Activated CD4-positive, alpha-beta T cell treated with anti-CD3 and anti-CD28 coated beads for 48 hours (primary cell): Measurements from ENCODE around the gene NUBP2.
"Not testable (repeated sequence)": the region's sequence is repeated elsewhere in the genome, so short reads cannot be mapped to it uniquely, and the experiment has no call there.

Experiments
- DNase-seq: peaks from one replicate; pipeline ENCODE4 v3.0.0-alpha.2; 2020

Gene NUBP2

DNA sequence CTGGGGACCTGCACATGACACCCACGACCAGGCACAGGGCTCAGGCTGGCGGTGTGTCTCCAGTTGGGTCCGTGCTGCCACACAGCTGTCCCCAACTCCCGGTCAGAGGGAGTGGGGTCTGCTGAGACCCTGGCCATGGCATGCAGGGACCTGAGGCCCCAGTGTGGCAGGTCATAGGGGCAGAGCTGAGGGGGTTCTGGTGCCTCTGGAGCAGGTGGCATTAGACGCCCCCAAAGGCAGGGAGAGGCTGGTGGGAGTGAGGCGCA, 4.2 kb downstream of the NUBP2 start:
- DNase-seq, result no peak

DNA sequence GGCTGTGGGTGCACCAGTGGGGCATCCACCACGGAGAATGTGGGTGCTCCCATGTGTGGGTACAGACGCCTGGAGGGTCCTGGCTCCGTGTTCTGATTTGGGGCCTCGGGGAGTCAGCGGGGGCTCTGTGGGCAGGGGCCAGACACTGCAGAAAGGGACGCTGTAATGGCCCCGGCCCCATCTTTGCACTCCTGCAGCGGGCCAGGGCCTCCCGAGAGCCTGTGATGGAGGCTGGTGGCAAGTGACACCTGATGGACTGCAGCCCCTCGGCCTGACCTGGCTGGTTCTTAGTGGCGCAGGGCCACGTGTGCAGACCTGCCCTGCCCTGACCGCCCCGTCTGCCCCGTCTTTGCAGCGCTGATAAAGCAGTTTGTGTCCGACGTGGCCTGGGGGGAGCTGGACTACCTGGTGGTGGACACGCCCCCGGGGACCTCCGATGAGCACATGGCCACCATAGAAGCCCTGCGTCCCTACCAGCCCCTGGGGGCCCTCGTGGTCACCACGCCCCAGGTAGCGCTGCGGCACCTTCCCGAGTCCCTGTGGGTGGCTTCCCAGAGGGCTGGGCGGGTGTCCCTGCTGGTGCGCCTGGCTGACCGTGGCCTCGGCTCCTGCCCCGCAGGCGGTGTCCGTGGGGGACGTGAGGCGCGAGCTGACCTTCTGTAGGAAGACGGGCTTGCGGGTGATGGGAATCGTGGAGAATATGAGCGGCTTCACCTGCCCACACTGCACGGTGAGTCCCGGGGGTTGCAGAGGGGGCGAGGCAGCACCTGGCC, 4.7 kb downstream of the NUBP2 start:
- peak; percentile 1 for DNase-seq

DNA sequence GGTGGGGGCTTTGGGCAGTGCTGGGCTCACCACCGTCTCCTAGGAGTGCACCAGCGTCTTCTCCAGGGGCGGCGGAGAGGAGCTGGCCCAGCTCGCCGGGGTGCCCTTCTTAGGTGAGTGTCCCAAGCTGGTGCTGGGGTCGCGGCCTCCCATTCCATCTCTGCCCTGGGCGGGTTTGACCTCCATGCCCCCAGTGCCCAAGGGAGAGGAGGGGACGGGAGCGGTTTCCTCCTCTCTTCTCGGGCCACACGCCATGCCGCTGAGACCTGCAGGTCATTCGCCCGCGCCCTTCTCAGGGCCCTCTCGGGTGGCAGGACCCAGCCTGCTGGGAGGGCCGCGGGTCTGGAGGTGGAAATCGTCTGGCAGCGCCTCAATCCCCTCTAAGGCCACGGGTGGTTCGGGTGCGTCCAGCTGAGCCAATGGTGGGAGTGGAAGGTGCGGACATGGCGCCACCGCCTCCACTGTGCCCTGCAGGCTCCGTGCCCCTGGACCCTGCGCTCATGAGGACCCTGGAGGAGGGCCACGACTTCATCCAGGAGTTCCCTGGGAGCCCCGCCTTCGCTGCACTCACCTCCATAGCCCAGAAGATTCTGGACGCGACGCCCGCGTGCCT, 5.4 kb downstream of the NUBP2 start:
- DNase-seq, result peak; percentile 1

DNA sequence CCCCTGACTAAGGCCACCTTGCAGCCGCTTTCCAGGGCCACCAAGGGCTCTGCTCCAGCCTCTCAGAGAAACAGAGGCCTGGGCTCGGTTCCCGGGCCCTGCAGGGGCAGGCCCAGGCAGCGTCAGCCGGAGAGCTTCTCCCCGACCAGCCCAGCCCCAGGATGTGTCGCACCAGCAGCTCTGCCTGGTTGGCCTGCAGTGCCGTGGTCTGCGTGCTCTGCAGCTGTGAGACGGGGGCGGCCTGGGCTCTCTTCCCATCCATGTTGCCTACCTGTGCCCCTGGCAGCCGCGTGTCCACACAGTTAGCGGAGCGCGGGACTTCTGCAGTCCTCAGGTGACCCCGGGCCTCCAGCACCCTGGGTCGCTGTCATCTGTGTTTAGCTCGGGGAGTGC, 5.9 kb downstream of the NUBP2 start:
- peak; percentile 1 for DNase-seq

DNA sequence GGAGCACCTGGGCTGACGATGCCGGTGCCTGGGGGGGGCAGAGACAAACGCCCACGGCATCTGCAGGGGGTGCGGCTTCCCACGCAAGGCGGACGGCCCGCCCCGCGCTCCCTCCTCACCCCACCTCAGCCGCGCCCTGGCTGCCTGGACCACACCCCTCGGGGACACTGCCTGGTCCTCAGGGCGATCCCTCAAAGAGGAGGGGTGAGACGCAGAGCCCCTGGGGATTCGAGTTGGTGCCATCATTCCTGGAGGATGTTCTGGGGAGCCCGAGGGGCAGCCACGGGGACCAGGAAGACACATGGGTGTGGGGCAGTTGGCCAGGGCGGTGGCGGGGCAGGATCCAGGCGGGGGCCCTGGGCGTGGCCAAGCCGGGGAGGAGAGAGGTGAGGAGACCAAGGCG, 6.9 kb downstream of the NUBP2 start:
- DNase-seq, result no peak

DNA sequence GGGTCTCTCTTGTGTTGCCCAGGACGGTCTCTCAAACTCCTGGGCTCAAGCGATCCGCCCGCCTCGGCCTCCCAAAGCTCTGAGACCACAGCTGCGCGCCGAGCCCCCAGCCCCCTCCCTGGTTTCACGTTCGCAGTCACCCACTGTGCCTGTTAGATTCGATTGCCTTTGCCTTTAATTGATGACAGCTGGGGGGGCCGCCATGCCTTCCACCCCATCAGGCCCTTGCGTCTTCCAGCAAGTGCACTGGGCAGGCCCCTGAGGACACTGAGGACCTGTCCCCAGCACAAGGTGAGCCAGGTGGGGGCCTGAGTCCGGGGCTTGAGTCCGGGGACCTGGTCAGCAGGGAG, 7.5 kb downstream of the NUBP2 start:
- no peak for DNase-seq

DNA sequence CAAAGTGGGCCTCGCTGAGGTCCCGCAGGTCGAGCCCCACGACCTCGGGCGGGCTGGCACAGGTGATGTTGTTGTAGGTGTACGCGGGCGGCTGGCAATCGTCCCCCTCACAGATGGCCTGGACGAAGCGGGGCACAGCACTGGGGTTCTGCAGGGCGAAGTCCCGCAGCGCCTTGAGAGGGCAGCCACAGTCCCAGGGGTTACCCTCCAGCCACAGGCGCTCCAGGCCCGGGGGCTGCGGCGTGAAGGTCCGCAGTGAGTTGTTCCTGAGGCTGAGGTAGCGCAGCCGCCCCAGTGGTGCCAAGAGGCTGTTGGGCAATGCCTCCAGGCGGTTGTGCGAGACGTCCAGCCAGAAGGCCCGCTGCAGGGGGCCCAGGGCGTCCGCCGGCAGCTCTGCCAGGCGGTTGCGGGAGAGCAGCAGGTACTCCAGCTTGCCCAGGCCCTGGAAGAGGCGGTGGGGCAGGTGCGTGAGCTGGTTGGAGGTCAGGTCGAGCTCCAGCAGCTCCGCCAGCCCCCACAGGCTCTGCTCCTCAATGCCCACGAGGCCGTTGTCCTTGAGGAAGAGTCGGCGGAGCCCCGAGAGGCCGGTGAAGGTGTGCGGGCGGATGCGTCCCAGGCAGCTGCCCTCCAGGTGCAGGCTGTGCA, 8.0 kb downstream of the NUBP2 start:
- no peak for DNase-seq

DNA sequence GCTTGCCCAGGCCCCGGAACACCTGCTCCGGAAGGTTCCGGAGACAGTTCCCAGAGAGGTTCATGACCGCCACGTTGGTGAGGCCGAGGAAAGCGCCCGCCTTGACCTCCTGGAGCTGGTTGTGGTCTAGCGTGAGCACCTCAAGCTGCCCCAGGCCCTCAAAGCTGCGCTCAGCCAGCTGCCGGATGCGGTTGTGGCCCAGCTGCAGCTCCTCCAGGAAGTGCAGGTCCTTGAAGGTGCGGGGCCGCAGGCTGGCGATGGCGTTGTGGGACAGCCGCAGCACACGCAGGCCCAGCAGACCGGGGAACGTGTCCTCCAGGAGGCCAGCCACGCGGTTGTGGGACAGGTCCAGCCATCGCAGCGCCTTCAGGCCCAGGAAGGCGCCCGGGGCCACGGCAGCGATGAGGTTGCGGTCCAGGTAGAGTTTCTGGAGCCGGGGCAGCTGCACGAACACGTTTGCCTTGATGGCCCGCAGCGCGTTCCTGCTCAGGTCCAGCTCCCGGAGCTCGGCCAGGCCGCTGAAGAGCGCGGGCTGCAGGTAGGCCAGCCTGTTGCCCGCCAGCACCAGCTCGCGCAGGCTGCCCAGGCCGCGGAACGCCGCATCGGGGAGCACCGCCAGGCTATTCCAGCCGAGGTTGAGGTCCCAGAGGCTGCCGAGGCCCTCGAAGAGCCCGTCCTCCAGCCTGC, 8.6 kb downstream of the NUBP2 start:
- no peak for DNase-seq

DNA sequence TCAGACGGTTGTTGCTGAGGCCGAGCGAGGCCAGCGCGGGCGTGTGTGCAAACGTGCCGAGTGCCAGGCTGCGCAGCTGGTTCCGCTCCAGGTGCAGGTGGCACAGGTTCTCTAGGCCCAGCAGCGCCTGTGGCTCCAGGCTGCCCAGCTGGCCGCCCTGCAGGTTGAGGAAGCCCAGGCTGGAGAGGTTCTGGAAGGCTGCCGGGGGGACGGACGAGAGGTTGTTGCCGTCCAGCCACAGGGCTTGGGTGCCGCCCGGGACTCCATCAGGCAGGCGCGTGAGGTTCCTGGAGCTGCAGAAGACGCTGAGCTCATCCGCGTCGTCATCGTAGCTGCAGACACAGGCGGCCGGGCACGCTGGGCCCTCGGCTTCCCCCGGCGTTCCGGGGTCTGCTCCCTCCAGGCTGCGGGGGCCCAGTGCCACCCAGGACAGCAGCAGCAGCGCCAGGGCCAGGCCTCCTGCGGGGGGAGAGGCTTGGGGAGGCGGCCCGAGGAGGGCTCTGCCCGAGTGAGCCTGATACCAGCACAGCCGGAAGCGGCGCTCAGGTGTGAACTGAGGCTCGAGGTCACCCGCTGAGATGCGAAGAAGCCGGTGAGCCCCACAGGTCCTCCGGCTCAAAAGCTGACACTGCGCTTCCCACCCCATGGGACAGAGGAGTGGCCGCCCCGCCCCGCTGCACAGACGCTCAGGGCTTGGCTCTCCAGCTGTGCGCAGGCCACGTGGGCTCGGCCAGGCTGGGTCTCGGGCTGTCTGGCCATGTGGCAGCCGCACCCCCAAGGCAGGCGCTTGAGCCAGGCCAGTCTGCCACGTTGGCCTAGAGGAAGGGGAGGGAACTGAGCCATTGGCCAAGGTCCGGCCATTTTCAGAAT, 9.4 kb downstream of the NUBP2 start:
- no peak for DNase-seq

DNA sequence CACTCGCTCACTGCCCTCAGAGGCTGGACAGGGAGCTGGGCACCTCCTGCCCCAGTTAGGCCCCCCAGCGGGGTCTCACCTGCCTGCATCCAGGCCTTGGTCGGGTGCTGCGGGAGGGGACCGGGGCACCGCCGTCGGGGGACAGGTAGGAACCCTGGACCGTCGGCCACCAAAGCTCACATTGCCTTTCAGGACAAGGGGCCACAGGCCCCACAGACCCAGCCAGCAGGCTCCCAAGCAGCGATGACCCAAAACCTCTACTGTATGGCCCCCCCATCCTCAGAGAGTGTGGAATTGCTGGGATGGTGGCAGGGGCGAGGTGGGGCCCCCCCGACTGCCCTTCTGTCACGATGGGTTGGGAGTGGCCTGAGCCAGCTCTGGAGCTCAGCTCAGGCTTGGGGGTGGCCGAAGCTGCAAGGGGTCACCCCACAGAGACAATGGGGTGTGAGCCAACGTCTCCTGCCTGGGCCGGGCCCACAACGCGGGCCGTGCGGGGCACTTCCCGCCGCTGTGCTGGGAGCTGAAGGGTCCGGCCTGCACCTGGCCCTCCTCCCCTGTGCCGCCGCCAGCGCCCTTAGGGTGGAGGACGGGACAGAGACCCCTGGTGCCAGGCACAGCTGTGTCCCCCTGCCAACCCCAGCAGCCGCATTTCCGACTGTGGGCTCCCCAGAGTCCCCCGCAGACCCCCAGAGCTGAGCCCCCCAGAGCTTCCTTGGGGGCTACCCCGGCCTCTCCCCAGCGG, 10.2 kb downstream of the NUBP2 start:
- no peak for DNase-seq

DNA sequence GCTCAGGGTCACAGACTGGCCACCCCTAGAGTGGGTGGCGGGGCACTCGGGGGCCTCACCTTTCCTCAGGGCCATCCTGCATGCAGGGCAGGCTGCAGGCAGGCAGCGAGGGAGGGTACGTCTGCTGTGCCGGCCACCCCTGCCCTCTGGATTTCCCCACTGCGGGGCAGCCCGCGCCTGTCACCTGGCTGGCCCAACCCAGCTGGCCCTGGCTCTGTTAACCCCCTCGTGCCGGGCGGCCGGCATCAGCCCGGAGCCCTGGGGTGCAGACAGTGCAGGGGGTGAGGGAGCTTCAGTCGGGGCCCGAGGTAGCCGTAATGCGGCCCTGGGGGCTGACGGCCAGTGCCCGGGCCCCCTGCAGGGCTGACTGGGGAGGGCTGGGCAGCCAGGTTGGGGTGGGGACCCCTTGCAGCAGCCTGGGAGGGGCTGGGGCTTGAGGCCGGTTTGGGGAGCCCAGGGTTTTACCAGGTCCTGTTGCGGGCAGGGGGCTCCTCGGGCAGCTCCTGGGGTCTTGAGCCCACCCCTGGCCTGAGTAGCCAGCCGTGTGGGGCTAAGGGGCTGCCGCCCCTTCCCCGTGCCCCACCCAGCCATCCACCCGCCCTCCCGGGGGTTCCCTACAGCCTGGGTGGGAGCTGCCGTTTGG, 10.9 kb downstream of the NUBP2 start, which contains the start of gene IGFALS:
Gene IGFALS (minus strand): TSS at position 128 of the 643 bp plus-strand sequence. CDS start 53 bp downstream, at position 75.
- DNase-seq, result no peak

DNA sequence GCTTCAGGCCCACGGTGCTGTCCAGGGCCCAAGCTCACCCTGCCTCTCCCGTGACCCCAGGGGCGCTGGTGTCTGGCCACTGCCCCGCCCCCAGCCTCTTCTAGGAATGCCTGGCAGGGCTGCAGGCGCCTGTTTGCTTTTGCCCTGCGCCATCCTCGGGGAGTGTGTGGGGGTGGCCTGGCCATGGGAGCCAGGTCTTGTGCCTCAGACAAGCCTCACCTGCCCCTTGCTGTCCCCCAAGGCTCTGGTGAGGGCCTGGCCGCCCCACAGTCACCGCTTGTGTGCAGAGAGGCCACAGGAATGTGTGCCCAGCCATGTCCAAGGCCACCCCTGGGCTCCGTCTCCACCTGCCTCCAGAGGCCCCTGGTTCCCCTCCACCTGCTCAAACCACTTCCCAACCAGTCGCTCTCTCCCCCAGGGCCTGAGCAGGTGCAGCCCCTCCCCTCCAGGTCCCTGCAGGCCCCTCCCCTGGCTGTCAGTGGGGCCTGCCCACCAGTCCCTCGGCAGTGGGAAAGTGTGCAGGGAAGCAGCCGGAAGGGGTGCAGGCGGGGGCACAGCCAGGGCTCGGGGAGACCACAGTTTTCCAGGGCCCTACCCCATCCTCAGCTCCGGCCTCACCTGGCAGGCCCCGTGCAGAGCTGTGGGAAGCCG, 11.6 kb downstream of the NUBP2 start:
- DNase-seq, result no peak

DNA sequence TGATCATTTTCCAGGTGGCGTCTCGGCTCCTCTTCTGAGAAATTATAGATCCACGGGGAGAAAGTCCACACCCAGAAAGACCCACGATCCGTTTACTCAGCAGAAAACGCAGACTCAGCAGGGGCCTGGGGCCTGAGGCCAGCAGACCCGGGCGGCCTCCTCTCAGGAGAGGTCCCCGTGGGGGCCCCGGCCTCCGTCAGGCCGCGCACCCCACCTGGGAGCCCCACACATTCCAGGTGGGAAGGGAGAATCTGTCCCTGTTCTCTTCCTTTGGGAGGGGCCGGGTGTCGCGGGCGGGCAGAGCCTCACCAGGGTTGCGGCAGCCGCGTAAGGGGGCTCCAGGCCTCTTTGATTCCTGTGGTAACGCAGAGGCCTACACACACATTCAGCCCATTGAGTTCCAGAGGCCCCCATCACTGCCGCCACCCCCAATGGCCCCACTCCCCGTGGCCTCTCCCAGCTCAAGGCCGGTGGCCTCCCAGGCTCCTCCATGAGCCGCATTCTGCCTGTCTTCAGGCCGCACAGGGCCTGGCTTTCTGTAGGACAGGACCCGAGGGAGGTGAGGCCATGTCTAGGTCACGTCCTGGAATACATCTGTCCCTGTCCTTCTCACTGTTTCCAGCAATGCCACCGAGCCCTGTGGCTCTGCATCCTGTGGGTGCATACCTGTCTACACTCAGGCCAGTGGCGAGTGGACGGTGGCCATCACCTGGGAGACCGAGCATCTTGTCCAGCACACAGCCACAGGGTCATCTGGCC, 12.3 kb downstream of the NUBP2 start:
- no peak for DNase-seq

DNA sequence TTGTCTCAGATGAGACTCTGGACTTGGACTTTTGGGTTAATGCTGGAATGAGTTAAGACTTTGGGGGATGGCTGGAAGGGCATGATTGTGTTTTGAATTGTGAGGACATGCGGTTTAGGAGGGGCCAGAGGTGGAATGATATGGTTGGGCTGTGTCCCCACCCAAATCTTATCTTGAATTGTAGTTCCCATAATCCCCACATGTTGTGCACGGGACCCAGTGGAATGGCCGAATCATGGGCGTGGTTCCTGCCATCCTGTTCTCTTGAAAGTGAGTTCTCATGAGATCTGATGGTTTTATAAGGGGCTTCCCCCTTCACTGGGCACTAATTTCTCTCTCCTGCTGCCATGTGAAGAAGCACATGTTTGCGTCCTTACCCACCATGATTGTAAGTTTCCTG, 16.5 kb downstream of the NUBP2 start:
- not testable (repeated sequence) for DNase-seq

DNA sequence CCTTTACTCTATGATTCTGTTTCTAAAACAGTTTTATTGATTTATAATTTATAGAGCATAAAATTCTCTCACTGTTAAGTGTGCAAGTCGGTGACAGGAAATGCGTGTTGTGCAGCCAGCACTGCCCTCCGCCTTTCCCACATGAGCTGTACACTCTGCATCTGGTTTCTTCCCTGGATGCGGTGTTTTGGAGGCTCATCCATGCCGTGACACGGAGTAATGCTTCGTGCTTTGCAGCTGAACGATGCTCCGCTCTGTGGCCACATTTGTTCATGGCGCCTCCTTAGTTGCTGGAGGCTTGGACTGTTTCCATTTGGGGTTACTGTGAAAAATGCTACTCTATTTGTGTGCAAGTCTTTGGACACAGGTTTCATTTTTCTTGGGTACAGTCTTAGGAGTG, 17.9 kb downstream of the NUBP2 start:
- DNase-seq, result no peak

DNA sequence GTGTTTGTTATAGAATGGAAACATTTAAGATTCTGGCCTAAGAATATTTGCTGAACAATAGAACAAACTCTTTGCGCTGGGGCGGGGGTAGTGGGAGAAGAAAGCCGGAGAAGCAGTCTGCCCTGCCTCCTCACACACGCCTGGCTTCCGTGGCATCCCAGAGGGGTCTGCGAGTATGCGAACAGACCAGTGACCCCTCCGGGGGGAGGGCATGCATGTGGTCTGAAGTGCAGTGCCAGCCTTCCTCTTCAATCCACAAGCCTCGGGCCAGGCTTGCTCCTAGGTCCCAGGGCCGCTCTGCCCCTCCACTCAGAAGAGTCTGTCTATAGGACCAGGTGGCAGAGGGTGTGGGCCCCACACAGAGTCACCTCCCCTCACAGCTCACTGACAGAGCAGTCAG, 24.9 kb downstream of the NUBP2 start:
- DNase-seq, result no peak

DNA sequence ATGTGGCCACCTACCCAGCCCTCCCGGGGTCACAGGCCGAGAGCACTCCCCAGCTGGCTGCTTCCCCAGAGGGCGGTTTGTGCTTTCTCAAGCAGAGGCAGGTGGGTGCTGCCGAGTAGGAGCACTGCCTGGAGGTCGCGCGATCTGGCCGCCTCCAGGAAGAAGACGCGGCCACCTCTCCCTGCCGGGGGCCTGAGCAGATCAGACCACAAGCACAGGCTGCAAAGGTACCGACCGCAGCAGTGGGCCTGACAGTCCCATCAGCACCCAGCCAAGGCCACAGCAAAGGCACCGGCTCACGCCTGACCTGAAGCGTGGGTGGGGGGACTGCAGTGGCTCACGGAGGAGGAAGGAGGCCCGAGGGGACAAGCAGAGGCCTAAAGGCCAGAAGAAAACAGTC, 25.9 kb downstream of the NUBP2 start:
- no peak for DNase-seq

DNA sequence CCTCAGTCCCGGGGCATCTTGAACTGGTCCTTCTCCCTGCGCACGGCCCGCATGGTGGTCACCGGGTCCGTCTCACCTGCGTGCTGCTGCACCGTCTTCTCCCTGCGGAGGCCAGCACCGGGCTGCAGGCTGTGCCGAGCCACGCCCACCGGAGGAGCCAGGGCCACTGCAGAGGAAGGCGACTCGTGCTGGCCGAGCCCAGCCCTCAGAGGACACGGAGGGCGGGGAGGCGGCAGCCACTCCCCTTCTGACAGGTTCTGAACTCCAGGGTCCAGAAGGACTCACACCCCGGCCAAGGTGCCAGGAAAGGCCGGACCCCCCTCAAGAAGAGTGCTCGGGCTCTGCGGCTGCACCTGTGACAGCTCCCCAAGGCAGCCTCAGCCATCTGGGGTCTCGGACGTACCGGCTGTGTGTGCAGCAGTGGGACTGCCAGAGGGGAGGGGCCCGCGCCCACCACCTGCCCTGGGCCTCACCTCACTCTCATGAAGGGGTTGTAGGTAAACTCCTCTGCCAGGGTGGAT, 26.6 kb downstream of the NUBP2 start:
- no peak for DNase-seq

DNA sequence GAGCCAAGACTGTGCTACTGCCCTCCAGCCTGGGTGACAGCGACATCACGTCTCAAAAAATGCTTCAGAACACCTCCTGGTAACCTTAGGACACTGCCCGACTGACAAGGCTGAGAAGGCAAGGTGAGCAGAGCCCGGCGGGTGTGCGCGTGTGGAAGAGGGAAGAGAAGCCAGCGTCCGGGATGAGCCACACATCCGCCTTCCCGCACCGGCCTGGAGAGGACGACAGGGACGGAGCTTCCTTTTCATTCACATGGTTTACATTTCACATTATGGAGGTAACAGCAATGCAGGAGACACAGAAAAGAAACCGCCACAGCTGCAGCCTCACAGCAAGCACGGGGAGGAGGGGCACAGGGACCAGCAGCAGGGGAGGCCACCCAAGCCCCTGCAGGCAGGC, 27.3 kb downstream of the NUBP2 start:
- DNase-seq, result no peak

DNA sequence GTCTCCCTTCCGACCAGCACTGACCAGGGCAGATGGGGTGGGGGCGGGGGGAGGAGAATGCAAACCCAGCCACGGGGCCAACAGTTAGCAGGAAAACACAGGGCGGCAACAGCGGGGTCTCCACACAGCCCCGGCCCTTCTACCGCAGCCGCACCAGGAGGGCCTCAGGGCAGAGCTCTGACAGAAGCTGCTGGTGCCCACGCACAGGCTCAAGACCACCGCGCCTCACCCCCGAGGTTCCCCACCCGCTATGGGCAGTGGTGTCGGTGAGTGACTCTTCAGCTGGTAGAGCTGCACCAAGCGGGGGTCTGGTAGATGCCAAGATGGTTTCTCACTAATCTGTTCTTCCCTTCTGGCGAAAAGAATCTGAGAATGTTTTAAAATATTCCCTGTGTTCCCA, 27.8 kb downstream of the NUBP2 start:
- DNase-seq, result no peak
